G401 (cell line): ENCODE data around the gene PCBP3. TPM values are rescaled to one million over a fixed set of nuclear protein-coding genes. Genes with fewer than 3 reads are reported as not detected.
"Not testable (repeated sequence)": the region's sequence is repeated elsewhere in the genome, so short reads cannot be mapped to it uniquely, and the experiment has no call there.

Experiments
- DNase-seq: peaks from one replicate; pipeline ENCODE4 v3.0.0-alpha.2; 2015; ENCODE audit warnings: low spot score
- in situ Hi-C: cut with HindIII; loops from 2 replicates; pipeline ENCODE4 v1.10.0; 2016; ENCODE audit warnings: low sequenced_read_pairs, mixed read lengths
- total RNA-seq: library from RNA; depleted of rRNA; stranded (reverse); fragments of >200 nt; shearing (Covaris generic); gene quantifications from 2 replicates; pipeline ENCODE4 v1.2.3, GENCODE V29; 2014

The PCBP3 gene
- total RNA-seq, 1 experiment from 2014 or later, result 1.7 TPM

GRCh38 chr21:45713613-45714012, 70.1 kb downstream of the PCBP3 start:
- in situ Hi-C loops, result no loop called here
- no peak for DNase-seq

- in situ Hi-C loops, result no loop called here
- no peak for DNase-seq
These were observed 71.9 kb downstream of the PCBP3 start for GRCh38 chr21:45715441-45715840.

DNA sequence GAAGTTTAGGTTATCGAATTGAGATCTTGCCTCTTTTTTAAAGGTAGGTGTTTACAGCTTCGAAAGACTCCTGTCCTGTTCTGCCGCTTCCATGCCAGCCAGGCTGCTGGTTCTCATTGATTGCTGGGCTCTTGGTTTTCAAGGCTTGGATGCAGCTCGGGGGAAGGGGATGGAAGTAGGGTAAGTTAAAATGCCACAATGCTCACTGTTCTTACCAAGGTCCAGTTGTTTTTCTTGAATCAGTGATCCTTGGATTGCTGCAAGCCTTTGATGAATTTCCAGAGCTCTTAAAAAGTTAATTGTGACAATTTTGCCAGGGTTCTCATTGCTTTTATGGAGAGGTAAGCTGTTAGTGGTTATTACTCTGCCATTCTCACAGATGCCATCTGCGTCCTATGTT, 74.9 kb downstream of the PCBP3 start:
- no peak for DNase-seq
- in situ Hi-C loops, result no loop called here

GRCh38 chr21:45719177-45719802, 75.8 kb downstream of the PCBP3 start:
- no peak for DNase-seq
- in situ Hi-C loops, result no loop called here

DNA sequence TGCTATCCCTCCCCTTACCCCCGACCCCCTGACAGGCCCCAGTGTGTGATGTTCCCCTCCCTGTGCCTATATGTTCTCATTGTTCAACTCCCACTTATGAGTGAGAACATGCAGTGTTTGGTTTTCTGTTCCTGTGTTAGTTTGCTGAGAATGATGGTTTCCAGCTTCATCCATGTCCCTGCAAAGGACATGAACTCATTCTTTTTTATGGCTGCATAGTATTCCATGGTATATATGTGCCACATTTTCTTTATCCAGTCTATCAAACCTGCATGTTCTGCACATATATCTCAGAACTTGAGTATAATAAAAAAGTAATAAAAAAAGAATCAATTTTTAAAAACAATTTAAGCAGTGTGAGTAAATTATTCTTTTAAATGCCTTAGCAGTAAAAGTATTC, 76.7 kb downstream of the PCBP3 start:
- in situ Hi-C loops, DNase-seq: not testable (repeated sequence)

DNA sequence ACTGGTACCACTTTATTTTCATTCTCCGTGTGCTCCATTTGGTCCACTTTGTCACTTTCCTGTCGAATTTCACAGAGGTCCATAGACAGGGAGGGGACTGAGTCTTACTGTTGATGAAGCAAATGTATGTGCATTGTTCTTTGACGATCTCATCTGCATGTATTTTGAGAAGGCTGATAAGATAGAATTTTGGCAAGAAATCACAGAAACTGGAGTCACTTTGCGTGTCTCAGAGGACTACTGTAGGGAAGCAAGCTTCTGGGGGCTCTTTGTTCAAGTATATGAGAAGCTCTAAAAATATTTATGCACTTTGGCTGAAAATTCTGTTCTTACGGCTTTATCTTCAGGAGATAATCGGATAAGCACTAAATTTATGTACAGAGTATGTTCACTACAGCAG, 78.1 kb downstream of the PCBP3 start:
- no peak for DNase-seq
- in situ Hi-C loops, result no loop called here

DNA sequence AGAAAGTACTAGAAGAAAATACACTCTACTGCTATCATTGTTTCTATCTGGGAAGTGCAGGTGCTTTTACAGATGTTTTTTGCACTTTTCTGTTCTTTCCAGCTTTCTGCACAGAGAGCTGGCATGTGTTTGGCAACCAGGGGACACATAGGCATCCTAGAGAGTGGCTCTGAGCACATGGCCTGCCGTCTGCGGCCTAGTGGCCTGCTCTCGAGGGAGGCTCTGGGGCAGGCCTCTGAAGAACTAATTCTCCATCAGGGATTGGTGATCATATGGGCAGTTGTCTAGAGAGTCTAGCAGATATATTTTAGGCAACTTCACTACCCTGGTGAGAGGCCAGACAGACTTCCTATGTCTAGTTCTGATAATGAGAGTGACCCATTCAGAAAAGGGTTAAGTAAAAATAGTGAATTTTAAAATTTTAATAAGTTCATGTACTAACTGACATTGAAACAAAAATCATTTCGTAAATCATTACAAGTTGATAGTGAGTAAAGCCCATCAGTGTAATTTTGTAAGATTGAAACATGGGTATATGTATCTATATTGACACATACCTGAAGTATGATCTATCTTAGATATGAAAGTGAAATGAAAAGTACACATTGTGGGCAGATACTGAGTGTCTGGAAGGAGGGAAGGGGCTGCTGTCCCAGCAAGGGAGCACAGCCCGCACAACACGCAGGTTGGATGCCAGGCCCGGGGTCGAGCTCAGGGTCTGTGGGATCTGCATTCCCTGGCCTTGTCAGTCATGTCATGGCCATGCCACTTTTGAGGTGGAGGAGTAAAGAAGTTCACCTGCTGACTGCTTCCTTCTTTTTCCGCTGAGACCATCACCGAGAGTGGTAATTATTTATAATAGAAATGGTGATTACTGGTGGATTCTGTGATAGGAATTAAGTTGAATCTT, 79.8 kb downstream of the PCBP3 start:
- DNase-seq, result no peak

DNA sequence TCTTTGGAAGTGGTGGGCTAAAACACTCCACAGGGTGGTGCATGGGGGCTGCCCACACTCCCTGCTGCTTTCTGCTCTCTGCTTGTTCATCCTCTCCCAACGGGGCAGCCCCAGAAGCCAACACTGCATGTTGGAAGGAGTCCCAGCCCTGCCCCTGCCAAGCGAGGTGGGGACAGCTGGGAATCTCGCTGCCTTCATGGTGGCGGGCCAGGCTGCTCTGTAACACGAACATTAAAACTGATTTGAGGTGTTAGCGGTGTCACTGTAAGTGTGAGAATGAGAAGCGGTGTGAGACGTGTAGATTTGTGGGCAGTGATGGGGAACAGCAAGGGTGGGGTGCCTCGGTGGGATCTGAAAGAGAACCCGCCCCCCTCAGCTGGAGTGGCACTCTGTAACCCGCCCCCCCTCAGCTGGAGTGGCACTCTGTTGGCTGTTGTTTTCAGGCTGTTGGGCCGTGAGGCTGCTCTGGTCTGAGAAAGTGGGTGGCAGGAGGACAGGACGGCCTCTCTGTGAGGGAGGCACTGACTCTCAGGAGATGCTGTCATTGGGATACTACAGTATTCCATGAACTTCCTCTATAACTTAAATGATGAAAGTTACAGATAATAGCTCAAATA, 80.9 kb downstream of the PCBP3 start:
- DNase-seq, result peak; percentile 71

More for the DNA sequence above, 79.8 kb downstream of the PCBP3 start:
- in situ Hi-C loops, result no loop called here

DNA sequence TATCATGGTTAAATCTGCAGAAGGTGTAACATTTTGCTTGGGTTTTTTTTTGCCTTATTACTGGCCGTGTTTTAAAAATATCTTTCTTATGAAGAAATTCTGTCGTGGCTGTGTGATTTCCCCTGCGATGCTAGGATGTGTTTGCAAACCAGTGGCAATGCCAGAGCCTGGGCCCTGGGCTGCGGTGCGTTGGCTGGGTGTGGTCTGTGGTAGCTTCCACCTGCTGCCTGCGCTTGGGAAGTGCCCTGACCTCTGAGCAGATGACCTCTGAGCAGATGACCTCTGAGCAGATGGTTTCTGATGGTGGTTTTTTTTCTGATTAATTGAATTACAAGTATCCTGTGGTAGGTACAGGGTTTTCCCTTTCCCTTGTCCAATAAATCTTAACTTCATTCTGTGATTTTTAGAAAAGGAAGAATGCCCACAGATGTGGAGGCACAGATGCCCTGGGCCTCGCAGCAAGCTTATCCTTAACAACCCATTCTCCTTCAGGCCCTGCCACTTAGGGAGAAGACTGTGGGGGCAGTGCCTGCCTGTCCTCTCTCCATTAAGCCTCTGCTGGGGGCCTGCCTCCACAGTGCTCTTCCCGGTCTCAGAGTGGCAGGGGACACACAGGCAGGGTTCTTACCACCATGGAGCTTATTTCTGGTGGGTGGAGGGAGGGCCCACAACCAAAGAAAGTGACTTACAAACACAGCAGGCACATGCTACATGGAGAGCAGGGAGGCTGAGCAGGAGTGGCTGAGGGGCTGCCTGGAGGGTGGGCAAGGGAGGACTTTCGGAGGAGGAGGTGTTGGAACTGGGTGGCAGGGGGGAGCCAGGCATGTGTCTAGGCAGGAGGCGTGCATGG, 81.7 kb downstream of the PCBP3 start:
- DNase-seq, result no peak

More for the DNA sequence above, 80.9 kb downstream of the PCBP3 start:
- in situ Hi-C loops, result no loop called here

DNA sequence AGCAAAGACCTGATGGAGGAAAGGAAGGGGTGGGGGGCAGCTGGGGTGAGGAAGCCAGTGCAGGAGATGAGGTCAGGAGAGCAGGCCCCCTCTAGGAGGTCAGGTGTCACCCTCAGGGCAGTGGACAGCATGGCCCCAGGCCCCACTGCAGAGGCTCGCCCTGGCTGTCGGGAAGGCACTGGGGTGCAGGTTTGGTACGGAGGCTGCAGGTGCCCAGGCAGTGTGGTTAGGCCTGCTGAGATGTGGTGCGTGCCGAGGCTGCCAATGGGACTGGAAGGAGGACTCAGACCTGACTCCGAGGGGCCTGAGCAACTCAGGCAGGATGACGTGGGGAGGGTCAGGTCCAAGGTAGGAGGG, 82.3 kb downstream of the PCBP3 start:
- in situ Hi-C loops, result no loop called here
- DNase-seq, result no peak

More for the DNA sequence above, 81.7 kb downstream of the PCBP3 start:
- in situ Hi-C loops, result no loop called here

- DNase-seq, result peak; percentile 73
- in situ Hi-C loops, result no loop called here
These were observed 82.9 kb downstream of the PCBP3 start for GRCh38 chr21:45726438-45726837.

GRCh38 chr21:45727390-45727789, 83.9 kb downstream of the PCBP3 start:
- DNase-seq, result no peak
- in situ Hi-C loops, result no loop called here

DNA sequence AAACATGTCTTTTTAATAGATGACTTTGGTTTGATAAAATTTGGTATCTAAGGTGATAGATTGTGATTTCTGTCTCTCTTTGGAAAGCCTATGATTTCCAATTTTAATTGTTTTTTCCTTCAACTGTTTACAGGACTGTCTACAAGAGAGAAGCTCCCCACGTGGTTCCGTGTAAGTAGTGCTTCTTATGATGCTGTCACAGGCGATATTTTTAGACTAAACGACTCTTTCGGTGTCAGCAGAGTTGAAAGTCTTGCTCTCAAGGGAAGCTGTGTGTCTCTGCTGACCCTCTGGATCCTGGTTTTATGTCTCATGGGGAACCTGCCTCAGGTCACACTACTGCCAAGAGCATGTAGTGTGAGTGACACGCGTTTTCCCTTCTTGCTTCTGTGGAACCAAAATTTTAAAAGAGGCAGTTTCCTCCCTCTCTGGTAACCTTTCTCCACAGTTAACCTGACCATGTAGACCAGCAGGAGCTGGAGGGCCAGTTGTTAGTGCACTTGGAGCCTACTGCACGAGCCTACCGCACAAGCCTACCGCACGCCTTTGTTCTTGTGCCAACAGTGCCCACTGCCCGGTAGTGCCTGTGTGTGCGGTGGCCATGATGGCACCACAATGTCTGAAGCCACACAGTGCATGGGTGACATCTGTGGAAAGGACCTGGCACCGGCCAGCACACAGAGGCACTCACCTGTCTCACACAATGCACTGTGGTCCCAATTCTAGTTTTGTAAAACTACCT, 91.9 kb downstream of the PCBP3 start:
- DNase-seq, result no peak
- in situ Hi-C loops, result no loop called here

DNA sequence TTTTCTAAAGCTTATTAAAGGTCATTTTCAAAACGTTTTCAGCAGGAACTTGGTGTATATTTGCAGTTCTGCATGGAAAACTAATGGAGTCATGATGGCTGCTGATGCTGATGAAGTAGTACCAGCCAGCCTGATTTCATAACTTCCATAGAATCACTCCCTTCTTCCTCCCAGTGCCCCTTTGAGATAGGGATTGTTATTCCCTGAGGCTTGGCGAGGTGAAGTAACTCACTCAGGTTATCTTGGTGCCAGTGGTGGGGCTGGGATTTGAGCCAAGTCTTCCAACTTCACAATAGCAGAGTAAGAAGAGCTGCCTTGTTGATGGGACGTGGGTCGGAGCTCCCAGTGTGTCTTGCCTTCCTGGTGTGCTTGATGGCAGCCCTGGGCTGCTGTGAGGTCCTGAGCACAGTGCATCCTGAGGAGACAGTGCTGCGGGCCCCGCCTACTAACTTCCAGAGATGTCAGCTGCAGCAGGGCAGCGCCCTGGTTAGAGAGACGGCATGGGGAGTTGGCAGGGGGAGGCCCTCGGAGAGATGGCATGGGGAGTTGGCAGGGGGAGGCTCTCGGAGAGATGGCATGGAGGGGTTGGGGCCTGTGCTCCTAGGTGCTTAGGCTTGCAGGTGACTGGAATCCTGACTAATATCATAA, 92.6 kb downstream of the PCBP3 start:
- in situ Hi-C loops, result no loop called here
- DNase-seq, result no peak

- in situ Hi-C loops, result no loop called here
- DNase-seq, result no peak
These were observed 93.4 kb downstream of the PCBP3 start for GRCh38 chr21:45736690-45737484.

- DNase-seq, result no peak
- in situ Hi-C loops, result no loop called here
These were observed 94.1 kb downstream of the PCBP3 start for GRCh38 chr21:45737485-45738166.
